ENCODE data around the gene SPRYD4.

Gene SPRYD4

DNA sequence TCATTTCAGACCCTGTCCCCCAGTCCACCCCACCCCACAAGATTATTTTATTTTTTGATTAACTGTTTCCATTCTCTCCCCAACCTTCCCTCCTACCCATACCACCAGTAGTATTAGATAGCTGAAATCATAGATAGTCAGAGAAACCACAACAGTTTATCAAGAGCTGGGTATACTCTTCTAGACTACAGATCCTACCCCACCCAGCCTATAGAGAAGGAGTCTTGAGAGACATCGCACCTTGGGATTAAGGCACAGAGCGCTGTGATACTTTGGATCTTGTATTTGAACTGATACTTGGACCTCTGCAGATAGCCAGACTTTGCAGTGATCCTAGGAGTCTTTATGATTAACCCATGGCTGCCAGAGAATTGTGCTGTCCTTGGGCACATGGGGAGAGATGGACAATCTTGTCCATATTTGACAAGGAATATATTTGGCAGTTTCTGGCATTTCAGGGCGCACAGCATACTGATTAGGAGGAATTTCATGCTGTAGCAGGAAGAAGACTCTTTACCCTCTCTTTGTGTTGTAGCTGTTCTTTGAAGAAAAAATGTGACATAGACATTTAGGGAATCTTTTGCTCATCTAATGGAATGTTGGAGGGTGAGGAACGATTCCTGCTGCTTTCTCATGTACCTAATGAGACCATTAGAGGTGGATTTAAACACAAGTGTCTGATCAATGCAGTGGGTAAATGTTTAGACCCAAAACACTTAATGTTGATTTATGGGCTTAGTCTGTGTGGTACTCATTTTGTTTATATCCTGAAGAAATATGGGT, 54.2 kb downstream of the SPRYD4 start:
- FAIRE-seq = no peak

DNA sequence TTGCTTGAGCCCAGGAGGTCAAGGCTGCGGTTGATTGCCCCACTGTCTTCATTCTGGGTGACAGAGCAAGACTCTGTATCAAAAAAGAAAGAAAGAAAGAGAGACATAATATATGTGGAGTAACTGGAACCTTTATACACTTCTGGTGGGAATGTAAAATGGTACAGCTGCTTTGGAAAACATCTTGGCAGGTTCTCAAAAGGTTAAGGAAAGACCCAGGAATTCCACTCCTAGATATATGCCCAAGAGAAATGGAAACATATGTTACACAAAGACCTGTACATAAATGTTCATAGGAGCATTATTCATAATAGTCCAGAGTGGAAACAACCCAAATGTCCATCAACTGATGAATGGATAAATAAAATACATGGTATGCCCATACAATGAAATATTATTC, 60.5 kb downstream of the SPRYD4 start:
- no peak for FAIRE-seq

Data from colon (tissue), 2 donors.